ENCODE results near the gene PCED1B.

PCED1B gene

DNA sequence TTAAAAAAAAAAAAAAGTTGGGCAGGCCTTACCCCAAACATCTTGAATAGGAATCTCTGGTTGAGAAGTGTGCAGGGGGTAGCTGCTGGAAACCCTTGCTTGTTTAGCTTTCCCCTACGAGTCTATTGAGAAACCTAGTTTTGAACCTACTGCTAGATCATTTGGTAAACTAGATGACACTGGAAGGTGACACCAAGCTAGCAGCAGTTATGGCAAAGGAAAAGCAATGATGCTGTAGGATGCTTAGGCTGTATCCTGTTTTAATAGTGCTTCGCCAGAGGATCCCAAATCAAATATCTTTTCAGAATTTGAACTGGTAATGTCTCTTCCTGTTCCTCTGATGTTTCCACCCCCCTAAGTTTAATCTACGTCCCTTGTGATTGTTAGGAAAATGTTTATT lies 5.5 kb upstream of the PCED1B start:
- no peaks in the 10 kb centered on the region for H3K27me3 Mint-ChIP-seq
- peaks cover 2% of the 10 kb centered on the region for H3K36me3 Mint-ChIP-seq (ENCODE audit: insufficient read depth)
- H3K4me3 Mint-ChIP-seq, result no peak overlapping the region
- H3K27ac Mint-ChIP-seq (ENCODE audit: low read depth), result no peak overlapping the region
- H3K4me1 Mint-ChIP-seq, result peaks cover 25% of the 10 kb centered on the region
- H3K9me3 Mint-ChIP-seq, result no peaks in the 10 kb centered on the region
- DNase-seq (ENCODE audit: low spot score in 2 of 2), result no peak
- no peak for ATAC-seq (replicated peaks; ENCODE audit: extremely low read depth, poor library complexity, severe bottlenecking)

- no peaks in the 10 kb centered on the region for H3K27me3 Mint-ChIP-seq
- H3K36me3 Mint-ChIP-seq (ENCODE audit: insufficient read depth), result peaks cover 7% of the 10 kb centered on the region
- H3K4me1 Mint-ChIP-seq, result peaks cover 30% of the 10 kb centered on the region
- DNase-seq (ENCODE audit: low spot score in 2 of 2) (no peak), ATAC-seq (replicated peaks; ENCODE audit: extremely low read depth, poor library complexity, severe bottlenecking) (no peak)
- no peak overlapping the region for H3K4me3 Mint-ChIP-seq
- H3K9me3 Mint-ChIP-seq, result no peaks in the 10 kb centered on the region
- no peak overlapping the region for H3K27ac Mint-ChIP-seq (ENCODE audit: low read depth)
These were observed 4.7 kb upstream of the PCED1B start for GRCh38 chr12:47074757-47075156.

- no peak for DNase-seq (ENCODE audit: low spot score in 2 of 2)
- H3K27ac Mint-ChIP-seq (ENCODE audit: low read depth), result no peak overlapping the region
- H3K36me3 Mint-ChIP-seq (ENCODE audit: insufficient read depth), result peaks cover 11% of the 10 kb centered on the region
- H3K4me3 Mint-ChIP-seq, result no peak overlapping the region
- H3K9me3 Mint-ChIP-seq, result no peaks in the 10 kb centered on the region
- peaks cover 33% of the 10 kb centered on the region for H3K4me1 Mint-ChIP-seq
- ATAC-seq (replicated peaks; ENCODE audit: extremely low read depth, poor library complexity, severe bottlenecking), result no peak
- H3K27me3 Mint-ChIP-seq, result no peaks in the 10 kb centered on the region
These were observed 4.0 kb upstream of the PCED1B start for GRCh38 chr12:47075192-47076084.

DNA sequence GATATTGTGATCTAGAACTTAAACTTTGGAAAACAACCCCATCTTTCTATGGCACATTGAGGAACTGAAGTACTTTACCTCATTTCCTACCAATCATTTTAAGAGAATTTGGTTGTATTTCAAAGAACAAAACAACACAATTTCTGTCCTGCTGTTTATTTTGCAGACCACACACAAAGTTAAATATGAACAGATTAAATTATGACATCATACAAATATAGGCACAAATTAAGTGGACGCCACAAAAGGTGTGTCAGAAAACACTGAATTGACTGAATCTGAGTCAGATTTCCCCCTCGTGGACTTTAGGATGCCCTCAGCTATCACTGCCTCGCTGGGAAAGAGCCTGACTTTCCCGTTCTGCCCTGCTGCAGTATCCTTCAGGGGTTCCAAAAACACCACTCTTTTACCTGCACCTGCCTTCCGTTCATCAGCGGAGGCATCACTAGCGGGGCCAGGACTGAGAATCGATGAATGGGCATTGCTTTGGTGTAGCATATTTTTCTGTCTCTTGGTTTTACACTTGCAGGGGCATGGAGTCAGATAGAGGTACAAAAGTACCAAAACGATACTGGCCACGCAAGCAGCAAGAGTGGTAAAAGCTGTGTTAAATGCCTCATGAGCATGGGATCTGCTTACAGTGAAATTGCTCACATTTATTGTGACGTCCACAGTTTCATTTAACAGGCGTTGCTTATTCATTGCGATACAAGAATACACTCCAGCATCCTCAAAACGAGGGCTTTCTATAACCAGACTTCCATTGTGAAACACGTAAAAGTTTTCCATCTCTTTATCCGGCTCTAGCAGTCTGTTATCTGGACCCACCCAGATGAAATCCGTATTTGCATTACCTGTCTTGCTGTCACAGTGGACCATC lies 2.0 kb upstream of the PCED1B start:
- H3K27ac Mint-ChIP-seq (ENCODE audit: low read depth), result no peak overlapping the region
- no peaks in the 10 kb centered on the region for H3K27me3 Mint-ChIP-seq
- DNase-seq (ENCODE audit: low spot score in 2 of 2) (no peak), ATAC-seq (replicated peaks; ENCODE audit: extremely low read depth, poor library complexity, severe bottlenecking) (no peak)
- peaks cover 14% of the 10 kb centered on the region for H3K36me3 Mint-ChIP-seq (ENCODE audit: insufficient read depth)
- no peaks in the 10 kb centered on the region for H3K9me3 Mint-ChIP-seq
- peaks cover 53% of the 10 kb centered on the region for H3K4me1 Mint-ChIP-seq
- H3K4me3 Mint-ChIP-seq, result peak overlapping the region; percentile 90

DNA sequence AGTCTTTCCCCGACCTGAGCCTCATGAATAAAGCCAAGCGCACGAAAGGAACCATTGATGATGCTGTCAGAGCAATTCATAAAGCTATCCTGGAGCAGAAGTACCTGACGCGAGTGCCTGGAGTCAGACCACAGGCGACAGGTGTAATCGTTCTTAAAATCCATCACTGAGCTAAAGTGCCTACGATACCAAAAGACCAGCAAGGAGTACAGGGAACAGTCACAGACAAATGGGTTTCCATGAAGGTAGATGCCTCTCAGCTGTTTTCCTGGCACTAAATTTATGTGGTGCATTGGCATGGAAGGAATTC lies 1.4 kb upstream of the PCED1B start:
- Mint-ChIP-seq H3K9me3 (no peaks in the 10 kb centered on the region), H3K4me1 (peaks cover 59% of the 10 kb centered on the region), H3K27me3 (no peaks in the 10 kb centered on the region), H3K4me3 (peak overlapping the region; percentile 90), H3K36me3 (ENCODE audit: insufficient read depth) (peaks cover 14% of the 10 kb centered on the region), H3K27ac (ENCODE audit: low read depth) (no peak overlapping the region)
- ATAC-seq (replicated peaks; ENCODE audit: extremely low read depth, poor library complexity, severe bottlenecking), result no peak
- DNase-seq (ENCODE audit: low spot score in 2 of 2), result no peak

GRCh38 chr12:47078733-47079467 lies 521 bp upstream of the PCED1B start:
- Mint-ChIP-seq H3K4me3 (peak overlapping the region; percentile 90), H3K4me1 (peaks cover 68% of the 10 kb centered on the region), H3K27ac (ENCODE audit: low read depth) (peak overlapping the region; percentile 98), H3K36me3 (ENCODE audit: insufficient read depth) (peaks cover 14% of the 10 kb centered on the region), H3K9me3 (no peaks in the 10 kb centered on the region), H3K27me3 (no peaks in the 10 kb centered on the region)
- ATAC-seq (replicated peaks; ENCODE audit: extremely low read depth, poor library complexity, severe bottlenecking) (peak; percentile 66), DNase-seq (ENCODE audit: low spot score in 2 of 2) (peak in 1 of 2 donors; percentile 34)

- Mint-ChIP-seq H3K9me3 (no peaks in the 10 kb centered on the region), H3K27me3 (no peaks in the 10 kb centered on the region), H3K4me3 (peak overlapping the region; percentile 90), H3K36me3 (ENCODE audit: insufficient read depth) (peaks cover 14% of the 10 kb centered on the region), H3K4me1 (peaks cover 80% of the 10 kb centered on the region), H3K27ac (ENCODE audit: low read depth) (peak overlapping the region; percentile 98)
- DNase-seq (ENCODE audit: low spot score in 2 of 2) (no peak), ATAC-seq (replicated peaks; ENCODE audit: extremely low read depth, poor library complexity, severe bottlenecking) (peak; percentile 37)
These were observed 732 bp downstream of the PCED1B start for GRCh38 chr12:47079981-47080724.

- peak in 1 of 2 donors; percentile 35 for DNase-seq (ENCODE audit: low spot score in 2 of 2)
- peaks cover 80% of the 10 kb centered on the region for H3K4me1 Mint-ChIP-seq
- peak; percentile 18 for ATAC-seq (replicated peaks; ENCODE audit: extremely low read depth, poor library complexity, severe bottlenecking)
- H3K27me3 Mint-ChIP-seq, result no peaks in the 10 kb centered on the region
- H3K27ac Mint-ChIP-seq (ENCODE audit: low read depth), result peak overlapping the region; percentile 98
- peak overlapping the region; percentile 90 for H3K4me3 Mint-ChIP-seq
- H3K9me3 Mint-ChIP-seq, result no peaks in the 10 kb centered on the region
- peaks cover 16% of the 10 kb centered on the region for H3K36me3 Mint-ChIP-seq (ENCODE audit: insufficient read depth)
These were observed 1.5 kb downstream of the PCED1B start for GRCh38 chr12:47080725-47081502.

DNA sequence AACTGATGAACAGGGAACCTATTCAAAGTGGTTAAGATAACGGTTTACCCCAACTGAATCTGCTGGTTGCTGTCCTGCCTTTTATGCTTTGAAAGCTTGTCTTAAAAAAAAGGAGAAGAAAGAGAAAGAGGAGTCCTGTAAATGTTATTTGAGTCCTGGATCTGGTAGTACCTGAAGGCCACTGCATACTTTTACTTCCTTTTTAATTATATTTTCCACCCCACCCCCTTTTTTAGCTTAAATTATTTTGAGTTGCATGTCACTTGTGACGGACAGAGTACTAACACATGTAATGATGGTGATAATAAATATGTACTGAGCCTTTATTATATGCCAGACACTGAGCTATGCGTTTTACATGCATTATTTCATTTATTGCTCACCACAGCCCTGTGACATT lies 2.9 kb downstream of the PCED1B start:
- peak overlapping the region; percentile 98 for H3K27ac Mint-ChIP-seq (ENCODE audit: low read depth)
- H3K4me3 Mint-ChIP-seq, result no peak overlapping the region
- ATAC-seq (replicated peaks; ENCODE audit: extremely low read depth, poor library complexity, severe bottlenecking) (no peak), DNase-seq (ENCODE audit: low spot score in 2 of 2) (no peak)
- H3K4me1 Mint-ChIP-seq, result peaks cover 71% of the 10 kb centered on the region
- H3K27me3 Mint-ChIP-seq, result no peaks in the 10 kb centered on the region
- H3K9me3 Mint-ChIP-seq, result no peaks in the 10 kb centered on the region
- peaks cover 16% of the 10 kb centered on the region for H3K36me3 Mint-ChIP-seq (ENCODE audit: insufficient read depth)

- Mint-ChIP-seq H3K27ac (ENCODE audit: low read depth) (peak overlapping the region; percentile 98), H3K27me3 (no peaks in the 10 kb centered on the region), H3K9me3 (no peaks in the 10 kb centered on the region), H3K4me3 (no peak overlapping the region), H3K4me1 (peaks cover 68% of the 10 kb centered on the region), H3K36me3 (ENCODE audit: insufficient read depth) (peaks cover 16% of the 10 kb centered on the region)
- no peak for DNase-seq (ENCODE audit: low spot score in 2 of 2)
- ATAC-seq (replicated peaks; ENCODE audit: extremely low read depth, poor library complexity, severe bottlenecking), result no peak
These were observed 3.6 kb downstream of the PCED1B start for GRCh38 chr12:47082796-47083621.

DNA sequence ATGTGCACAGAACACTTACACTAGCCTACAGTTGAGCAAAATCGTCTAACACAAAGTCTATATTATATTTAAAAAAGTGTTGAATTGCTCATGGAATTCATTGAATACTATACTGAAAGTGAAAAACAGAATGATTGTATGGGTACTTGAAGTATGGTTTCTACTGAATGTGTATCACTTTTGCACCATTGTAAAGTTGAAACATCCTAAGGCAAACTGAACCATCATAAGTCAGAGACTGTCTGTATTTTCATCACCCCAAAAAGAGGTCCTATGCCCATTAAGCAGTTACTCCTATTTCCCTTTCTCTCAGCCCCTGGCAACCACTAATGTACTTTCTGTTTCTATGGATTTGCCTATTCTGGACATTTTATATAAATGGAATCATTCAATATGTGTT lies 4.8 kb downstream of the PCED1B start:
- no peak for ATAC-seq (replicated peaks; ENCODE audit: extremely low read depth, poor library complexity, severe bottlenecking)
- DNase-seq (ENCODE audit: low spot score in 2 of 2), result no peak
- Mint-ChIP-seq H3K4me3 (peak overlapping the region; percentile 51), H3K36me3 (ENCODE audit: insufficient read depth) (peaks cover 13% of the 10 kb centered on the region), H3K4me1 (peaks cover 57% of the 10 kb centered on the region), H3K9me3 (no peaks in the 10 kb centered on the region), H3K27ac (ENCODE audit: low read depth) (peak overlapping the region; percentile 98), H3K27me3 (no peaks in the 10 kb centered on the region)
